NT2/D1 (cell line): ENCODE data around the gene FMC1.

Experiments
- SUZ12 ChIP-seq: IDR thresholded peaks from 2 replicates; pipeline ENCODE4 v1.6.1; 2011; ENCODE audit not compliant: insufficient read length, insufficient read depth; ENCODE audit errors: extremely low read depth
- YY1 ChIP-seq: IDR thresholded peaks from 2 replicates; pipeline ENCODE4 v1.6.1; 2011; ENCODE audit not compliant: insufficient read length, insufficient read depth

- TF ChIP-seq YY1 (no peak), SUZ12 (no peak)
Measured at GRCh38 chr7:139384611-139385010, 43.5 kb downstream of the FMC1 start.
